Activated CD4-positive, alpha-beta T cell treated with anti-CD3 and anti-CD28 coated beads, Interleukin-2, amount 50 U/mL, for 1 hour (primary cell): ENCODE results near the gene MGARP.

Experiments
- DNase-seq: peaks from one replicate; pipeline ENCODE4 v3.0.0-alpha.2; 2020

Gene MGARP

GRCh38 chr4:139242511-139243051 is 37.4 kb downstream of the MGARP start:
- no peak for DNase-seq

- no peak for DNase-seq
These were observed 38.3 kb downstream of the MGARP start for GRCh38 chr4:139241784-139242151.

GRCh38 chr4:139241086-139241783 is 38.8 kb downstream of the MGARP start:
- DNase-seq: no peak

- DNase-seq: no peak
These were observed 40.8 kb downstream of the MGARP start for GRCh38 chr4:139239127-139239772.

GRCh38 chr4:139234253-139234652 is 45.8 kb downstream of the MGARP start:
- DNase-seq: no peak

GRCh38 chr4:139229534-139230039 is 50.4 kb downstream of the MGARP start:
- no peak for DNase-seq

- no peak for DNase-seq
These were observed 52.2 kb downstream of the MGARP start for GRCh38 chr4:139227729-139228404.

GRCh38 chr4:139223682-139224317 is 56.2 kb downstream of the MGARP start:
- DNase-seq: no peak

GRCh38 chr4:139222215-139222614 is 57.8 kb downstream of the MGARP start:
- DNase-seq: no peak

- DNase-seq: no peak
These were observed 58.3 kb downstream of the MGARP start for GRCh38 chr4:139221687-139222086.

GRCh38 chr4:139219450-139220055 is 60.5 kb downstream of the MGARP start:
- no peak for DNase-seq
